B cell (primary cell): ENCODE data around the gene ITGA6.

ENCODE experiments used
- EZH2 ChIP-seq: IDR thresholded peaks from 2 replicates; pipeline ENCODE4 v1.6.1; 2012; ENCODE audit warnings: borderline replicate concordance, low read depth, mild to moderate bottlenecking, moderate library complexity, low read length; ENCODE audit not compliant: insufficient read depth, poor library complexity, severe bottlenecking
- TF ChIP-seq, protein P1 (sequence below): fragments of 200-600 bp; IDR thresholded peaks from one replicate; pipeline ENCODE4 v1.8.0; 2022; ENCODE audit warnings: antibody characterized with exemption, mild to moderate bottlenecking

DNA sequence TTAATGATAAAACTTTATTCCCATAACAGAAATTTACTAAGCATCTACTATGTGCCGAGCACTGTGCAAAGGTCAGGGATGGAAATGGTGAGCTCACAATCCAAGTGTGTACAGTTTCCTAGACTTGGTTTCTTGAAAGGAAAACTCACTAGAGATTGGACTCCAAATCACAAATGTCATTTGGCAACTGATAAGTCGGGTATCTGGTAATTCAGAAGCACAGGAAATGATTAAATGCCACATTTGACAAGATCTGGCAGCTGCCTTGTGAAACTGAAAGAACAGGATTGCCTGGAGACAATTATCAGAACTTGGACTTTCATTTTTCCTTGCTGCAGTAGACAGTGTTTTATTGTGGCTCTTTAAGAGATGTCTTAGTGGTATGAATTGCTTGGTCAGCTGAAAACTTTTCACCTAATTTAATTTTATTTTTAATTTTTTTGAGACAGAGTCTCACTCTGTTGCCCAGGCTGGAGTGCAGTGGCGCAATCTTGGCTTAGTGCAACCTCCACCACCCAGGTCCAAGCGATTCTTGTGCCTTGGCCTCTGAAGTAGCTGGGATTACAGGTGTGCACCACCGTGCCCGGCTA lies 19.2 kb downstream of the ITGA6 start:
- TF ChIP-seq, protein P1, sequence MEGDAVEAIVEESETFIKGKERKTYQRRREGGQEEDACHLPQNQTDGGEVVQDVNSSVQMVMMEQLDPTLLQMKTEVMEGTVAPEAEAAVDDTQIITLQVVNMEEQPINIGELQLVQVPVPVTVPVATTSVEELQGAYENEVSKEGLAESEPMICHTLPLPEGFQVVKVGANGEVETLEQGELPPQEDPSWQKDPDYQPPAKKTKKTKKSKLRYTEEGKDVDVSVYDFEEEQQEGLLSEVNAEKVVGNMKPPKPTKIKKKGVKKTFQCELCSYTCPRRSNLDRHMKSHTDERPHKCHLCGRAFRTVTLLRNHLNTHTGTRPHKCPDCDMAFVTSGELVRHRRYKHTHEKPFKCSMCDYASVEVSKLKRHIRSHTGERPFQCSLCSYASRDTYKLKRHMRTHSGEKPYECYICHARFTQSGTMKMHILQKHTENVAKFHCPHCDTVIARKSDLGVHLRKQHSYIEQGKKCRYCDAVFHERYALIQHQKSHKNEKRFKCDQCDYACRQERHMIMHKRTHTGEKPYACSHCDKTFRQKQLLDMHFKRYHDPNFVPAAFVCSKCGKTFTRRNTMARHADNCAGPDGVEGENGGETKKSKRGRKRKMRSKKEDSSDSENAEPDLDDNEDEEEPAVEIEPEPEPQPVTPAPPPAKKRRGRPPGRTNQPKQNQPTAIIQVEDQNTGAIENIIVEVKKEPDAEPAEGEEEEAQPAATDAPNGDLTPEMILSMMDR, result no peak
- no peak for TF ChIP-seq EZH2
